GM12872 (cell line): Measurements from ENCODE around the gene PLEKHH3.

Source experiments
- CTCF ChIP-seq: IDR thresholded peaks from 3 replicates; pipeline ENCODE4 v1.5.1; 2011; ENCODE audit warnings: low read depth, mild to moderate bottlenecking, low read length, moderate library complexity; ENCODE audit not compliant: insufficient read depth

Gene PLEKHH3

GRCh38 chr17:42676424-42677011, at the start of gene PLEKHH3:
Gene PLEKHH3 (minus strand): TSS chr17:42676994. CDS start chr17:42676563, 431 bp downstream.
- TF ChIP-seq CTCF: no peak

- no peak for TF ChIP-seq CTCF
Observed at GRCh38 chr17:42725143-42725542, 48.3 kb upstream of the PLEKHH3 start.

- no peak for TF ChIP-seq CTCF
Observed at GRCh38 chr17:42723636-42724035, 46.8 kb upstream of the PLEKHH3 start.

- peak; percentile 66 for TF ChIP-seq CTCF
Observed at GRCh38 chr17:42720996-42721583, 44.3 kb upstream of the PLEKHH3 start.

GRCh38 chr17:42709561-42709960, 32.8 kb upstream of the PLEKHH3 start:
- no peak for TF ChIP-seq CTCF

GRCh38 chr17:42708588-42708987, 31.8 kb upstream of the PLEKHH3 start:
- TF ChIP-seq CTCF: no peak

GRCh38 chr17:42706732-42707131, 29.9 kb upstream of the PLEKHH3 start:
- TF ChIP-seq CTCF: no peak
